WTC11 (cell line): ENCODE results near the gene TRAPPC13. TPM values are rescaled to one million over a fixed set of nuclear protein-coding genes. Genes with fewer than 3 reads are reported as not detected.

Experiments used
- ATAC-seq: fragments of 200-7000 bp; cut with Tn5 transposase; 2 replicates; pipeline ENCODE4 v1.10.0; 2021; ENCODE audit warnings: mild to moderate bottlenecking, moderate library complexity
- CTCF ChIA-PET: fragments of 300-600 bp; sonication (Branson Sonifier 250); formaldehyde crosslinking; loops from one replicate; lab custom pipeline; 2021; ENCODE audit warnings: antibody characterized with exemption; lab: Charles Lee
- POLR2A ChIA-PET: fragments of 350-600 bp; sonication (Branson Sonifier 250); formaldehyde crosslinking; loops from one replicate; lab custom pipeline; 2021; ENCODE audit warnings: antibody characterized with exemption; lab: Charles Lee
- DNase-seq: peaks from one replicate; pipeline ENCODE4 v3.0.0; 2021; ENCODE audit warnings: low spot score
- H3K27ac Mint-ChIP-seq: 2 replicates; pipeline ENCODE4 v1.8.0; 2021; ENCODE audit warnings: mixed read lengths
- H3K27me3 Mint-ChIP-seq: 2 replicates; pipeline ENCODE4 v1.8.0; 2021; ENCODE audit warnings: low read depth, mild to moderate bottlenecking, moderate library complexity, mixed read lengths
- H3K36me3 Mint-ChIP-seq: 2 replicates; pipeline ENCODE4 v1.8.0; 2021; ENCODE audit warnings: mixed read lengths
- H3K4me1 Mint-ChIP-seq: 2 replicates; pipeline ENCODE4 v1.8.0; 2022; ENCODE audit warnings: mixed read lengths
- H3K4me3 Mint-ChIP-seq: 2 replicates; pipeline ENCODE4 v1.8.0; 2021; ENCODE audit warnings: mild to moderate bottlenecking, moderate library complexity, mixed read lengths
- H3K9me3 Mint-ChIP-seq: 2 replicates; pipeline ENCODE4 v1.8.0; 2021; ENCODE audit warnings: mixed read lengths
- CBFB ChIP-seq: sonication (generic); formaldehyde crosslinking; IDR thresholded peaks from 2 replicates; pipeline ENCODE4 v1.8.1; 2022; ENCODE audit warnings: mild to moderate bottlenecking, low read depth, missing genetic modification reagents
- EMX1 ChIP-seq: fragments of 250-450 bp; sonication (Bioruptor Pico); IDR thresholded peaks from 2 replicates; pipeline ENCODE4 v1.8.0; 2021; ENCODE audit warnings: mild to moderate bottlenecking
- NFATC4 ChIP-seq: fragments of 250-450 bp; sonication (Bioruptor Pico); IDR thresholded peaks from 2 replicates; pipeline ENCODE4 v1.9.0; 2021; ENCODE audit warnings: mild to moderate bottlenecking
- SMAD4 ChIP-seq: sonication (generic); formaldehyde crosslinking; IDR thresholded peaks from 2 replicates; pipeline ENCODE4 v1.8.0; 2022; ENCODE audit warnings: mild to moderate bottlenecking, missing genetic modification reagents
- SOX15 ChIP-seq: fragments of 250-450 bp; sonication (Bioruptor Pico); IDR thresholded peaks from 2 replicates; pipeline ENCODE4 v1.9.0; 2021; ENCODE audit warnings: mild to moderate bottlenecking
- TEAD1 ChIP-seq: sonication (generic); formaldehyde crosslinking; IDR thresholded peaks from 2 replicates; pipeline ENCODE4 v1.8.0; 2022; ENCODE audit warnings: mild to moderate bottlenecking, missing genetic modification reagents
- TP53 ChIP-seq: sonication (generic); formaldehyde crosslinking; IDR thresholded peaks from 2 replicates; pipeline ENCODE4 v1.8.1; 2023; ENCODE audit warnings: mild to moderate bottlenecking, missing genetic modification reagents
- ZNF416 ChIP-seq: fragments of 250-450 bp; sonication (Bioruptor Pico); IDR thresholded peaks from 2 replicates; pipeline ENCODE4 v1.9.0; 2021; ENCODE audit warnings: mild to moderate bottlenecking, inconsistent platforms
- total RNA-seq: library from RNA; stranded (reverse); gene quantifications from 3 replicates; pipeline ENCODE4 v1.2.3, GENCODE V29; 2021
- TF ChIP-seq, protein P1 (sequence below): sonication (generic); formaldehyde crosslinking; IDR thresholded peaks from 2 replicates; pipeline ENCODE4 v1.8.1; 2023; ENCODE audit warnings: mild to moderate bottlenecking, moderate library complexity, missing genetic modification reagents
- TF ChIP-seq, protein P2 (sequence below): sonication (generic); formaldehyde crosslinking; IDR thresholded peaks from 2 replicates; pipeline ENCODE4 v1.8.0; 2023; ENCODE audit warnings: missing genetic modification reagents, mild to moderate bottlenecking, borderline replicate concordance
- TF ChIP-seq, protein P3 (sequence below): sonication (generic); formaldehyde crosslinking; IDR thresholded peaks from 2 replicates; pipeline ENCODE4 v1.8.0; 2022; ENCODE audit warnings: mild to moderate bottlenecking, missing genetic modification reagents
- TF ChIP-seq, protein P4 (sequence below): sonication (generic); formaldehyde crosslinking; conservative IDR thresholded peaks from 2 replicates; pipeline ENCODE4 v1.8.1; 2022; ENCODE audit warnings: mild to moderate bottlenecking, missing genetic modification reagents
- TF ChIP-seq, protein P5 (sequence below): sonication (generic); formaldehyde crosslinking; IDR thresholded peaks from 2 replicates; pipeline ENCODE4 v1.8.1; 2023; ENCODE audit warnings: mild to moderate bottlenecking, missing genetic modification reagents, moderate library complexity
- TF ChIP-seq, protein P6 (sequence below): sonication (generic); formaldehyde crosslinking; IDR thresholded peaks from 2 replicates; pipeline ENCODE4 v1.8.1; 2023; ENCODE audit warnings: mild to moderate bottlenecking, missing genetic modification reagents
- TF ChIP-seq, protein P7 (sequence below): fragments of 250-450 bp; sonication (Bioruptor Pico); IDR thresholded peaks from 2 replicates; pipeline ENCODE4 v2.1.2; 2022; ENCODE audit warnings: mild to moderate bottlenecking, moderate library complexity
- TF ChIP-seq, protein P8 (sequence below): fragments of 250-450 bp; sonication (Bioruptor Pico); conservative IDR thresholded peaks from 2 replicates; pipeline ENCODE4 v1.9.0; 2021; ENCODE audit warnings: mild to moderate bottlenecking
- TF ChIP-seq, protein P9 (sequence below): sonication (generic); formaldehyde crosslinking; IDR thresholded peaks from 2 replicates; pipeline ENCODE4 v1.8.1; 2022; ENCODE audit warnings: low read depth, missing genetic modification reagents, borderline replicate concordance
- TF ChIP-seq, protein P10 (sequence below): fragments of 250-450 bp; sonication (Bioruptor Pico); IDR thresholded peaks from 2 replicates; pipeline ENCODE4 v1.9.0; 2021; ENCODE audit warnings: mild to moderate bottlenecking

TRAPPC13 gene
- total RNA-seq, 1 experiment from 2014 or later, result 18.8 TPM

DNA sequence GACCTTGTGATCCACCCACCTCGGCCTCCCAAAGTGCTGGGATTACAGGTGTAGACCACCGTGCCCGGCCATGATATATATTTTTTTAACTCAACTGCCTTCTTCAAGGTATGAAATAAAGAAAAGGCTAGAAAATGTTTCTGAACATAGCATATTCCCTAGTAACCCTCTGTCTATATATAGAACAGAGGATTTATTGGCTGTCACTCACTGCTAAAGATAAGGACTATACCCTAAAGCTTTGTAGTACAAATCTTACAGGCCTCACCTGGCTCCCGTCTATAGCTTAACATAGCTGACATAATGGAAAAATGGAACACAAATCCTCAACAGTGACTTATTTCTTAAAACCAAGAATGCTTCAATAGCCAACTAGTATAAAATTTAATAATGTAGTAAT is 82.8 kb downstream of the TRAPPC13 start:
- POLR2A ChIA-PET, result interaction anchor here (1.0 kb wide), 1 partner anchor 14 kb away, joined by 3 read pairs; the partner anchor contains the start of genes NLN and SGTB
- CTCF ChIA-PET, result no interaction called here
- peaks cover 14% of the 10 kb centered on the region for H3K36me3 Mint-ChIP-seq
- ATAC-seq (no peak), DNase-seq (no peak)
- H3K9me3 Mint-ChIP-seq, result no peaks in the 10 kb centered on the region
- H3K27ac Mint-ChIP-seq, result no peak overlapping the region
- H3K4me3 Mint-ChIP-seq, result no peak overlapping the region
- H3K27me3 Mint-ChIP-seq, result no peaks in the 10 kb centered on the region
- H3K4me1 Mint-ChIP-seq, result no peaks in the 10 kb centered on the region
- TF ChIP-seq TEAD1, result no peak
- TF ChIP-seq SOX15, result no peak
- TF ChIP-seq, protein P1, sequence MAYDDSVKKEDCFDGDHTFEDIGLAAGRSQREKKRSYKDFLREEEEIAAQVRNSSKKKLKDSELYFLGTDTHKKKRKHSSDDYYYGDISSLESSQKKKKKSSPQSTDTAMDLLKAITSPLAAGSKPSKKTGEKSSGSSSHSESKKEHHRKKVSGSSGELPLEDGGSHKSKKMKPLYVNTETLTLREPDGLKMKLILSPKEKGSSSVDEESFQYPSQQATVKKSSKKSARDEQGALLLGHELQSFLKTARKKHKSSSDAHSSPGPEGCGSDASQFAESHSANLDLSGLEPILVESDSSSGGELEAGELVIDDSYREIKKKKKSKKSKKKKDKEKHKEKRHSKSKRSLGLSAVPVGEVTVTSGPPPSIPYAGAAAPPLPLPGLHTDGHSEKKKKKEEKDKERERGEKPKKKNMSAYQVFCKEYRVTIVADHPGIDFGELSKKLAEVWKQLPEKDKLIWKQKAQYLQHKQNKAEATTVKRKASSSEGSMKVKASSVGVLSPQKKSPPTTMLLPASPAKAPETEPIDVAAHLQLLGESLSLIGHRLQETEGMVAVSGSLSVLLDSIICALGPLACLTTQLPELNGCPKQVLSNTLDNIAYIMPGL (CRISPR knock-in tag), result no peak
- TF ChIP-seq, protein P2, sequence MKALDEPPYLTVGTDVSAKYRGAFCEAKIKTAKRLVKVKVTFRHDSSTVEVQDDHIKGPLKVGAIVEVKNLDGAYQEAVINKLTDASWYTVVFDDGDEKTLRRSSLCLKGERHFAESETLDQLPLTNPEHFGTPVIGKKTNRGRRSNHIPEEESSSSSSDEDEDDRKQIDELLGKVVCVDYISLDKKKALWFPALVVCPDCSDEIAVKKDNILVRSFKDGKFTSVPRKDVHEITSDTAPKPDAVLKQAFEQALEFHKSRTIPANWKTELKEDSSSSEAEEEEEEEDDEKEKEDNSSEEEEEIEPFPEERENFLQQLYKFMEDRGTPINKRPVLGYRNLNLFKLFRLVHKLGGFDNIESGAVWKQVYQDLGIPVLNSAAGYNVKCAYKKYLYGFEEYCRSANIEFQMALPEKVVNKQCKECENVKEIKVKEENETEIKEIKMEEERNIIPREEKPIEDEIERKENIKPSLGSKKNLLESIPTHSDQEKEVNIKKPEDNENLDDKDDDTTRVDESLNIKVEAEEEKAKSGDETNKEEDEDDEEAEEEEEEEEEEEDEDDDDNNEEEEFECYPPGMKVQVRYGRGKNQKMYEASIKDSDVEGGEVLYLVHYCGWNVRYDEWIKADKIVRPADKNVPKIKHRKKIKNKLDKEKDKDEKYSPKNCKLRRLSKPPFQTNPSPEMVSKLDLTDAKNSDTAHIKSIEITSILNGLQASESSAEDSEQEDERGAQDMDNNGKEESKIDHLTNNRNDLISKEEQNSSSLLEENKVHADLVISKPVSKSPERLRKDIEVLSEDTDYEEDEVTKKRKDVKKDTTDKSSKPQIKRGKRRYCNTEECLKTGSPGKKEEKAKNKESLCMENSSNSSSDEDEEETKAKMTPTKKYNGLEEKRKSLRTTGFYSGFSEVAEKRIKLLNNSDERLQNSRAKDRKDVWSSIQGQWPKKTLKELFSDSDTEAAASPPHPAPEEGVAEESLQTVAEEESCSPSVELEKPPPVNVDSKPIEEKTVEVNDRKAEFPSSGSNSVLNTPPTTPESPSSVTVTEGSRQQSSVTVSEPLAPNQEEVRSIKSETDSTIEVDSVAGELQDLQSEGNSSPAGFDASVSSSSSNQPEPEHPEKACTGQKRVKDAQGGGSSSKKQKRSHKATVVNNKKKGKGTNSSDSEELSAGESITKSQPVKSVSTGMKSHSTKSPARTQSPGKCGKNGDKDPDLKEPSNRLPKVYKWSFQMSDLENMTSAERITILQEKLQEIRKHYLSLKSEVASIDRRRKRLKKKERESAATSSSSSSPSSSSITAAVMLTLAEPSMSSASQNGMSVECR (CRISPR knock-in tag), result no peak
- TF ChIP-seq, protein P3, sequence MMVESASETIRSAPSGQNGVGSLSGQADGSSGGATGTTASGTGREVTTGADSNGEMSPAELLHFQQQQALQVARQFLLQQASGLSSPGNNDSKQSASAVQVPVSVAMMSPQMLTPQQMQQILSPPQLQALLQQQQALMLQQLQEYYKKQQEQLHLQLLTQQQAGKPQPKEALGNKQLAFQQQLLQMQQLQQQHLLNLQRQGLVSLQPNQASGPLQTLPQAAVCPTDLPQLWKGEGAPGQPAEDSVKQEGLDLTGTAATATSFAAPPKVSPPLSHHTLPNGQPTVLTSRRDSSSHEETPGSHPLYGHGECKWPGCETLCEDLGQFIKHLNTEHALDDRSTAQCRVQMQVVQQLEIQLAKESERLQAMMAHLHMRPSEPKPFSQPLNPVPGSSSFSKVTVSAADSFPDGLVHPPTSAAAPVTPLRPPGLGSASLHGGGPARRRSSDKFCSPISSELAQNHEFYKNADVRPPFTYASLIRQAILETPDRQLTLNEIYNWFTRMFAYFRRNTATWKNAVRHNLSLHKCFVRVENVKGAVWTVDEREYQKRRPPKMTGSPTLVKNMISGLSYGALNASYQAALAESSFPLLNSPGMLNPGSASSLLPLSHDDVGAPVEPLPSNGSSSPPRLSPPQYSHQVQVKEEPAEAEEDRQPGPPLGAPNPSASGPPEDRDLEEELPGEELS (CRISPR knock-in tag), result no peak
- TF ChIP-seq ZNF416 (CRISPR knock-in tag), result no peak
- TF ChIP-seq, protein P4, sequence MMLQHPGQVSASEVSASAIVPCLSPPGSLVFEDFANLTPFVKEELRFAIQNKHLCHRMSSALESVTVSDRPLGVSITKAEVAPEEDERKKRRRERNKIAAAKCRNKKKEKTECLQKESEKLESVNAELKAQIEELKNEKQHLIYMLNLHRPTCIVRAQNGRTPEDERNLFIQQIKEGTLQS (CRISPR knock-in tag), result no peak
- TF ChIP-seq, protein P5, sequence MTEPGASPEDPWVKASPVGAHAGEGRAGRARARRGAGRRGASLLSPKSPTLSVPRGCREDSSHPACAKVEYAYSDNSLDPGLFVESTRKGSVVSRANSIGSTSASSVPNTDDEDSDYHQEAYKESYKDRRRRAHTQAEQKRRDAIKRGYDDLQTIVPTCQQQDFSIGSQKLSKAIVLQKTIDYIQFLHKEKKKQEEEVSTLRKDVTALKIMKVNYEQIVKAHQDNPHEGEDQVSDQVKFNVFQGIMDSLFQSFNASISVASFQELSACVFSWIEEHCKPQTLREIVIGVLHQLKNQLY, result no peak
- TF ChIP-seq SMAD4 (CRISPR knock-in tag), result no peak
- TF ChIP-seq, protein P6, sequence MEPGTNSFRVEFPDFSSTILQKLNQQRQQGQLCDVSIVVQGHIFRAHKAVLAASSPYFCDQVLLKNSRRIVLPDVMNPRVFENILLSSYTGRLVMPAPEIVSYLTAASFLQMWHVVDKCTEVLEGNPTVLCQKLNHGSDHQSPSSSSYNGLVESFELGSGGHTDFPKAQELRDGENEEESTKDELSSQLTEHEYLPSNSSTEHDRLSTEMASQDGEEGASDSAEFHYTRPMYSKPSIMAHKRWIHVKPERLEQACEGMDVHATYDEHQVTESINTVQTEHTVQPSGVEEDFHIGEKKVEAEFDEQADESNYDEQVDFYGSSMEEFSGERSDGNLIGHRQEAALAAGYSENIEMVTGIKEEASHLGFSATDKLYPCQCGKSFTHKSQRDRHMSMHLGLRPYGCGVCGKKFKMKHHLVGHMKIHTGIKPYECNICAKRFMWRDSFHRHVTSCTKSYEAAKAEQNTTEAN (CRISPR knock-in tag), result no peak
- no peak for TF ChIP-seq TP53 (CRISPR knock-in tag)
- TF ChIP-seq, protein P7, sequence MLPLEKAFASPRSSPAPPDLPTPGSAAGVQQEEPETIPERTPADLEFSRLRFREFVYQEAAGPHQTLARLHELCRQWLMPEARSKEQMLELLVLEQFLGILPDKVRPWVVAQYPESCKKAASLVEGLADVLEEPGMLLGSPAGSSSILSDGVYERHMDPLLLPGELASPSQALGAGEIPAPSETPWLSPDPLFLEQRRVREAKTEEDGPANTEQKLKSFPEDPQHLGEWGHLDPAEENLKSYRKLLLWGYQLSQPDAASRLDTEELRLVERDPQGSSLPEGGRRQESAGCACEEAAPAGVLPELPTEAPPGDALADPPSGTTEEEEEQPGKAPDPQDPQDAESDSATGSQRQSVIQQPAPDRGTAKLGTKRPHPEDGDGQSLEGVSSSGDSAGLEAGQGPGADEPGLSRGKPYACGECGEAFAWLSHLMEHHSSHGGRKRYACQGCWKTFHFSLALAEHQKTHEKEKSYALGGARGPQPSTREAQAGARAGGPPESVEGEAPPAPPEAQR (CRISPR knock-in tag), result no peak
- TF ChIP-seq CBFB (CRISPR knock-in tag), result no peak
- TF ChIP-seq, protein P8, sequence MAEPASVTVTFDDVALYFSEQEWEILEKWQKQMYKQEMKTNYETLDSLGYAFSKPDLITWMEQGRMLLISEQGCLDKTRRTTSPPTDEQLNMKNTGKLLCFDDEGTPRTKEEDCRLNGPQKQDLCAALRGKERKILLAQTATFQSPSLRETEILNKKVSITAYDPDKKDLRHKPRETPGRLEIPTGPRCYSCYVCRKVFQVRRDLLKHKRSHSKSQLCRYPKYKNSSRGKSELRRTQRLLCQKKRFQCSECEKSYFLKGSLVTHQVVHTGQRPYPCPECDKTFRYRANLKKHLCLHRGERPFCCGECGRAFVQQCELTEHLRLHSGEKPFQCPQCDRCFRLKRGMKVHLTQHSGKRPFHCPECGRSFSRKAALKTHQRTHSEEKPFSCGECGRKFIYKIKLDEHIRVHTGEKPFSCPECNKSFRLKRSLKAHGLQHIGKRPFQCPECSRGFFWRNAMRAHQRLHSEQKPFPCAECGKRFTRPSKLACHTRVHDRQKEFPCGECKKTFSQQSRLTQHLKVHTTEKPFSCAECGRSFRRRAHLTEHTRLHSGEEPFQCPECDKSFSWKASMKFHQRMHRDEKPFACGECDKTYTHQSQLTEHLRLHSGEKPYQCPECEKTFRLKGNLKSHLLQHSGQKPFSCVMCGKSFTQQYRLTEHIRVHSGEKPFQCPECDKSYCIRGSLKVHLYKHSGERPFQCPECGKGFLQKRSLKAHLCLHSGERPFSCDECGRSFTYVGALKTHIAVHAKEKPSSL, result no peak
- TF ChIP-seq EMX1 (CRISPR knock-in tag), result no peak
- TF ChIP-seq, protein P9, sequence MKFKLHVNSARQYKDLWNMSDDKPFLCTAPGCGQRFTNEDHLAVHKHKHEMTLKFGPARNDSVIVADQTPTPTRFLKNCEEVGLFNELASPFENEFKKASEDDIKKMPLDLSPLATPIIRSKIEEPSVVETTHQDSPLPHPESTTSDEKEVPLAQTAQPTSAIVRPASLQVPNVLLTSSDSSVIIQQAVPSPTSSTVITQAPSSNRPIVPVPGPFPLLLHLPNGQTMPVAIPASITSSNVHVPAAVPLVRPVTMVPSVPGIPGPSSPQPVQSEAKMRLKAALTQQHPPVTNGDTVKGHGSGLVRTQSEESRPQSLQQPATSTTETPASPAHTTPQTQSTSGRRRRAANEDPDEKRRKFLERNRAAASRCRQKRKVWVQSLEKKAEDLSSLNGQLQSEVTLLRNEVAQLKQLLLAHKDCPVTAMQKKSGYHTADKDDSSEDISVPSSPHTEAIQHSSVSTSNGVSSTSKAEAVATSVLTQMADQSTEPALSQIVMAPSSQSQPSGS (CRISPR knock-in tag), result no peak
- TF ChIP-seq, protein P10, sequence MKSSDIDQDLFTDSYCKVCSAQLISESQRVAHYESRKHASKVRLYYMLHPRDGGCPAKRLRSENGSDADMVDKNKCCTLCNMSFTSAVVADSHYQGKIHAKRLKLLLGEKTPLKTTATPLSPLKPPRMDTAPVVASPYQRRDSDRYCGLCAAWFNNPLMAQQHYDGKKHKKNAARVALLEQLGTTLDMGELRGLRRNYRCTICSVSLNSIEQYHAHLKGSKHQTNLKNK (CRISPR knock-in tag), result no peak
- TF ChIP-seq NFATC4 (CRISPR knock-in tag), result no peak
